Heart left ventricle (tissue), 16 donors: ENCODE data around the gene TERT. TPM values are rescaled to one million over a fixed set of nuclear protein-coding genes. Genes with fewer than 3 reads are reported as not detected.

ENCODE experiments used
- ATAC-seq, 4 donors: fragments of 200-7000 bp; cut with Tn5 transposase; one replicate each; pipeline ENCODE4 v1.9.1; 2020 to 2022; ENCODE audit warnings: moderate library complexity in 4 of 4, mild to moderate bottlenecking in 3 of 4, moderate number of reproducible peaks in 1 of 4
- DNase-seq, 5 donors: peaks; one replicate each; pipeline ENCODE4 v3.0.0-alpha.2; 2020
- H3K27ac ChIP-seq, 12 donors: fragments of 200-600 bp; sonication (generic) in 4 of 12; one replicate each; pipeline versions ENCODE4 v1.5.0 to v1.8.0; 2016 to 2022; ENCODE audit warnings: mild to moderate bottlenecking in 2 of 12
- H3K27me3 ChIP-seq, 9 donors: fragments of 200-600 bp; sonication (generic) in 2 of 9; one replicate each; pipeline versions ENCODE4 v1.5.1 to v1.8.0; 2016 to 2022; ENCODE audit warnings: mild to moderate bottlenecking in 3 of 9
- H3K36me3 ChIP-seq, 9 donors: fragments of 200-600 bp; sonication (generic) in 2 of 9; one replicate each; pipeline versions ENCODE4 v1.5.0 to v1.8.0; 2018 to 2022; ENCODE audit warnings: mild to moderate bottlenecking in 2 of 9
- H3K4me1 ChIP-seq, 12 donors: fragments of 200-600 bp; sonication (generic) in 4 of 12; one replicate each; pipeline versions ENCODE4 v1.5.0 to v1.8.0; 2016 to 2022; ENCODE audit warnings: mild to moderate bottlenecking in 3 of 12
- H3K4me3 ChIP-seq, 12 donors: fragments of 200-600 bp; sonication (generic) in 4 of 12; one replicate each; pipeline versions ENCODE4 v1.5.0 to v1.8.0; 2017 to 2022; ENCODE audit warnings: mild to moderate bottlenecking in 9 of 12, moderate library complexity in 4 of 12
- H3K9me3 ChIP-seq, 12 donors: fragments of 200-600 bp; sonication (generic) in 4 of 12; one replicate each; pipeline versions ENCODE4 v1.5.0 to v1.8.0; 2016 to 2022; ENCODE audit warnings: mild to moderate bottlenecking in 1 of 12
- CTCF ChIP-seq, 12 donors: fragments of 200-600 bp; sonication (generic) in 4 of 12; IDR thresholded peaks; one replicate each; pipeline versions ENCODE4 v1.5.0 to v1.8.0; 2018 to 2022; ENCODE audit warnings: antibody characterized with exemption in 12 of 12, mild to moderate bottlenecking in 5 of 12
- POLR2A ChIP-seq, 2 donors: fragments of 450-650 bp; IDR thresholded peaks; one replicate each; pipeline ENCODE4 v1.6.1; 2017; ENCODE audit warnings: antibody characterized with exemption in 2 of 2, mild to moderate bottlenecking in 2 of 2, moderate library complexity in 2 of 2
- WGBS, 4 donors: extraction: QIAGEN DNeasy Blood & Tissue Kit in 2 of 4; methylation state at CpG; one replicate each; pipeline versions ENCODE4 v1.1.5 to v1.1.7; 2013 to 2018; 5-methylcytosine and 5-hydroxymethylcytosine counted together
- intact Hi-C, 10 donors: fragments of 100-400 bp; cut with DNase I; formaldehyde crosslinking; loops; one replicate each; pipeline versions ENCODE4 v1.11.1 to v1.14.2; 2022
- polyA plus RNA-seq, 2 donors: library from polyadenylated mRNA; stranded (reverse); fragments of 200-250 nt; gene quantifications; one replicate each; pipeline ENCODE4 v1.2.3, GENCODE V29; 2013
- total RNA-seq, 9 donors: library from RNA; depleted of rRNA in 2 of 9; stranded (reverse); fragments of >200 nt in 2 of 9; fragmentation: NEBNext Ultra II Directional in 3 of 9; extraction: Animal tissue kit (Norgen Biotek cat#: 25700) in 3 of 9; gene quantifications; one replicate each; pipeline versions ENCODE4 v1.1.0 to v1.2.4, GENCODE V29; 2016 to 2023
- donor health status: ischemic (EF 13 %, LVEDD 7.1; RV severe dilation, severe dysfunction).
- donor health status: healthy with polysubstance abuse.
- donor health status: DM: no; HTN: yes; CAD: no.
- donor health status: DM: no; HTN: no; CAD: no.
- donor health status: ischemic (EF 25% LVEDD 6.9; RV normal size, moderate dysfunction).
- donor health status: ischemic (EF 25% LVEDD 5.7; RV mildly dilated, moderate dysfunction).
- donor health status: healthy.
- donor health status: DM: yes; HTN: yes; CAD: no.
- donor health status: ischemic (EF 35%, LVEDD 5.7; RV mildly dilated, moderate dysfunction).
- donor health status: nonischemic (EF 11% LVEDD 7.7; RV severe dilation, severe dysfunction).
- donor health status: DM: yes; HTN: yes; CAD: no.
- donor health status: PGD.
- donor health status: ischemic (EF 29% LVEDD 5.4; RV normal size, mild dysfunction).
- donor health status: nonischemic (EF 23%, LVEDD 6.1; RV moderate dilation, normal function).

TERT gene
- total and polyA plus RNA-seq, 11 donors = not detected

- intact Hi-C loops = no loop called here
- peaks cover 0 to 4% (median 0%) of the 10 kb centered on the region in 12 donors for H3K4me1 ChIP-seq
- no peaks in the 10 kb centered on the region for H3K27me3 ChIP-seq
- H3K36me3 ChIP-seq = peaks cover 0 to 92% (median 88%) of the 10 kb centered on the region in 9 donors
- ATAC-seq (no peak), DNase-seq (peak in 1 of 5 donors; percentile 33)
- H3K9me3 ChIP-seq = no peaks in the 10 kb centered on the region
- no peak overlapping the region for H3K27ac ChIP-seq
- 90 to 97% (median 92%) methylated on average over 12 of the region's 12 CpGs for WGBS, 4 donors
- no peak for TF ChIP-seq CTCF (IDR thresholded peaks at IDR 0.05)
- no peak for TF ChIP-seq POLR2A (IDR thresholded peaks at IDR 0.05)
- H3K4me3 ChIP-seq = no peak overlapping the region
Measured at GRCh38 chr5:1338196-1338490, 43.3 kb upstream of the TERT start.

- intact Hi-C loops = no loop called here
- no peak for TF ChIP-seq POLR2A (IDR thresholded peaks at IDR 0.05)
- no peak for TF ChIP-seq CTCF (IDR thresholded peaks at IDR 0.05)
- Histone ChIP-seq H3K4me3 (no peak overlapping the region), H3K36me3 (peaks cover 0 to 94% (median 85%) of the 10 kb centered on the region in 9 donors), H3K4me1 (no peaks in the 10 kb centered on the region), H3K27ac (no peak overlapping the region), H3K9me3 (no peaks in the 10 kb centered on the region), H3K27me3 (no peaks in the 10 kb centered on the region)
- no peak for ATAC-seq
- DNase-seq = peak in 1 of 5 donors; percentile 36
- 90 to 93% (median 92%) methylated on average over 22 of the region's 22 CpGs for WGBS, 4 donors
Measured at GRCh38 chr5:1337489-1338195, 42.8 kb upstream of the TERT start.

GRCh38 chr5:1336749-1337488 is 42.1 kb upstream of the TERT start:
- no peak for TF ChIP-seq POLR2A (IDR thresholded peaks at IDR 0.05)
- no peak for TF ChIP-seq CTCF (IDR thresholded peaks at IDR 0.05)
- intact Hi-C loops = no loop called here
- Histone ChIP-seq H3K4me3 (no peak overlapping the region), H3K4me1 (no peaks in the 10 kb centered on the region), H3K27ac (no peak overlapping the region), H3K36me3 (peaks cover 0 to 94% (median 86%) of the 10 kb centered on the region in 9 donors), H3K9me3 (no peaks in the 10 kb centered on the region), H3K27me3 (no peaks in the 10 kb centered on the region)
- ATAC-seq (peak in 1 of 4 donors; percentile 20), DNase-seq (peak in 1 of 5 donors; percentile 48)
- WGBS, 4 donors = 83 to 91% (median 86%) methylated on average over 21 to 22 of the region's 22 CpGs

- ATAC-seq (no peak), DNase-seq (peak in 1 of 5 donors; percentile 50)
- no peaks in the 10 kb centered on the region for H3K9me3 ChIP-seq
- no peaks in the 10 kb centered on the region for H3K27me3 ChIP-seq
- no peaks in the 10 kb centered on the region for H3K4me1 ChIP-seq
- intact Hi-C loops = no loop called here
- 90 to 100% (median 93%) methylated on average over 6 to 14 of the region's 14 CpGs for WGBS, 4 donors
- peaks cover 0 to 94% (median 86%) of the 10 kb centered on the region in 9 donors for H3K36me3 ChIP-seq
- TF ChIP-seq POLR2A (IDR thresholded peaks at IDR 0.05) = no peak
- no peak for TF ChIP-seq CTCF (IDR thresholded peaks at IDR 0.05)
- H3K27ac ChIP-seq = no peak overlapping the region
- H3K4me3 ChIP-seq = no peak overlapping the region
Measured at GRCh38 chr5:1336106-1336561, 41.3 kb upstream of the TERT start.
